GM19025 (cell line): ENCODE measurements around the gene SUGP1.

Experiments
- ATAC-seq: cut with Tn5 transposase; IDR thresholded peaks from one replicate; pipeline ENCODE4 v1.9.1; 2021; ENCODE audit warnings: mild to moderate bottlenecking, low read depth, moderate library complexity; ENCODE audit not compliant: unreplicated experiment

Gene SUGP1

DNA sequence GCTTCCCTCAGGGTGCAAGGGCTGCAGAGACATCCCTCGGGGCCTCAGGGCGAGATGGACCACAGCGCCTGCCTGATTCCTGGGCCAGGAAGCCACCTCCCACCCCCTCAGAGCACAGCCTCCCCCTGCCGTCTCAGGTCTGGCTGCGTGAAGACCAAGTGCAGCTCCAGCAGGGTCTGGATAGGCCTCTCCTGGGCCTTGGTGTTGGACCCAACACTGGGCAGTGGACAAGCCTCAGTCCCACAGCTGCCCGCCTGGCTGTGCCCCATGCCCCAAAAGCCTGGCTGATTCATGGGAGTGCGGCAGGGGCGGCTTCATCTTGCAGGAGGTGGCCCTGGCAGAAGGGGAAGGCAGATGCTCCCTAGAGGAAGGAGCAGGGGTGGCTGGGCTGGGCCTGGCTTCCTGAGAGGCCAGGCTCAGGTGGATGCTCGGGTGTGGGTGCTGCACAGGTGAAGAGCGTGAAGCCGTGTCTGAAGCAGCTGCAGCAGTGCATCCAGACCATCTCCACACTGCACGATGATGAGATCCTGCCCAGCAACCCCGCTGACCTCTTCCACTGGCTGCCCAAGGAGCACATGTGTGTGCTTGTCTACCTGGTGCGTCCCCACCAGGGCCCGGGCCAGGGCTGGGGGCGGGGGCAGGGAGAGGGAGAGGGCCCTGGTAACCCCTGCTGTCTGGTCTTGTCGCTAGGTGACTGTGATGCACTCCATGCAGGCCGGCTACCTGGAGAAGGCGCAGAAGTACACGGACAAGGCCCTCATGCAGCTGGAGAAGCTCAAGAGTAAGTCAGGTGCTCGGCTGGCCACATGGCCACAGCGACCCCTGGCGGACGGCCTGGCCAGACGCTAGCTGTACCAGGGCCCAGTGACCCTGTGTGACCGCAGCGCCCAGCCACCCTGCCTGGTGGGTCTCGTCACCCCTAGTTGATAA lies 22.0 kb upstream of the SUGP1 start:
- ATAC-seq, result no peak

DNA sequence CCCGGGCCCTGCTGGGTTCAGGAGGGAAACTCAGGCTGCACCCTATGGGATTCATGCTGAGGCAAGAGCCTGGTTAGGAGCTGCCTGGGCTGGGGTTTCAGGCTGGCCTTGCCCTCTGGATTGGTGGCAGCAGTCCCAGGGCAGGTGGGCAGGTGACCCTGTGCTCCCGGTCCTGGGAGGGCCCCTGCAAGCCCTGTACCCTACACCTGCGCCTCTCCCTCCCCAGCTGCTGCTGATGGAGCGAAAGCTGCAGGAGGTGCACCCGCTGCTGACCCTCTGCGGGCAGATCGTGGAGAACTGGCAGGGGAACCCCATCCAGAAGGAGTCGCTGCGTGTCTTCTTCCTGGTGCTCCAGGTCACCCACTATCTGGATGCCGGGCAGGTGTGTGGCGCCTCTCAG lies 20.7 kb upstream of the SUGP1 start:
- no peak for ATAC-seq

DNA sequence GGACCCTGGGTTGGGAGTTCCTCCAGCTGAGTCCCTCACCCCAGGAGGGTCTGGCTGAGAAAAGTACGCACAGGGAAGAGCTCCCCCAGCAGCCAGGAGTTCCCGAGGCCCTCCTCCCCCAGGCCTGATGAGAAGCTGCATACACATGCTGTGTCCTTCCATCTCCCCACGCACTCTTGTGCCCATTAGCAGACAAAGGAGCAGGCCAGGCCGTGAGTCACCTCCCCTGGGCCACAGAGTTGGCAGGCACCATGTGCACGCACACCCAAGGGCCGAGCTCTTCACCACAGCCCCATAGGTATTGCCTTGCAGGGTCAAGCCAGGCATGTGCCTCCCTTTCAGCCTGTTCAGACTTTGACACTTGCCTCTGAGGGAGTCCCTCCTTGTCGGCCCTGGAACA lies 17.8 kb upstream of the SUGP1 start:
- no peak for ATAC-seq

DNA sequence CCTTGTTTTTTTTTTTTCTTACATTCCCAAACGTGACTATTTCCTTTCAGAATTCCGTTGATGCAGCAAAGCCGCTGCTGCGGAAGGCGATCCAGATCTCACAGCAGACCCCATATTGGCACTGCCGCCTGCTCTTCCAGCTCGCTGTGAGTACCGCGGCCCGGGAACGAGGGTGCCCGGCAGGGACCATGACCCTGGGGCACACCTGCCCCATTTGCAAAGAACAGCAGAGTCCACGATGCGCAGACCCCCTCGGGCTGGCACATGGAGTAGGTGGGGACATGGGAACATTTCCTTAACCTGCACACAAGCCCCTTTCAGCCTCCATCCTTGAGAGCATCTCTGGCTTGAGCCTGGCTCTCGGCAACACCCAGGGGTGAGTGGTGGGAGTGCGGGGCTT lies 16.8 kb upstream of the SUGP1 start:
- no peak for ATAC-seq

DNA sequence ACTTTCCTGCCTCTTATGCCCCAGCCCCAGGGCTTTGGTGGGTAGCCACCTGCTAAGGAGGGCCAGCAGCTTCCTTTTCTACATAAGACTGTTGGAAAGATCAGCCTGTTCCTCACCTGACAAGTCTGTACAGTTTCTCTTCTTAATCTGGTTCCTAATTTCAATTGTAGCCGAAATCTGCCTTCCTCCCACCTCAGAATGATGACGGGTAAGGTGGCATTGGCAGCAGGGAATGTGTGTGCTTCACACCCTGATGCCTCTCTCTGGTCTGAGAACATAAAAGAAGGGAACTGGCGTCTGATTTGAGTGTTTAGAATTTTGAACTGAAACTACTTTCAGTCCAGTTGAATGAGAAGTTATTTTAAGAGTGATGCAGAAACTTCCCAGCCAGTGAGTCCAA lies 16.3 kb upstream of the SUGP1 start:
- ATAC-seq, result no peak

DNA sequence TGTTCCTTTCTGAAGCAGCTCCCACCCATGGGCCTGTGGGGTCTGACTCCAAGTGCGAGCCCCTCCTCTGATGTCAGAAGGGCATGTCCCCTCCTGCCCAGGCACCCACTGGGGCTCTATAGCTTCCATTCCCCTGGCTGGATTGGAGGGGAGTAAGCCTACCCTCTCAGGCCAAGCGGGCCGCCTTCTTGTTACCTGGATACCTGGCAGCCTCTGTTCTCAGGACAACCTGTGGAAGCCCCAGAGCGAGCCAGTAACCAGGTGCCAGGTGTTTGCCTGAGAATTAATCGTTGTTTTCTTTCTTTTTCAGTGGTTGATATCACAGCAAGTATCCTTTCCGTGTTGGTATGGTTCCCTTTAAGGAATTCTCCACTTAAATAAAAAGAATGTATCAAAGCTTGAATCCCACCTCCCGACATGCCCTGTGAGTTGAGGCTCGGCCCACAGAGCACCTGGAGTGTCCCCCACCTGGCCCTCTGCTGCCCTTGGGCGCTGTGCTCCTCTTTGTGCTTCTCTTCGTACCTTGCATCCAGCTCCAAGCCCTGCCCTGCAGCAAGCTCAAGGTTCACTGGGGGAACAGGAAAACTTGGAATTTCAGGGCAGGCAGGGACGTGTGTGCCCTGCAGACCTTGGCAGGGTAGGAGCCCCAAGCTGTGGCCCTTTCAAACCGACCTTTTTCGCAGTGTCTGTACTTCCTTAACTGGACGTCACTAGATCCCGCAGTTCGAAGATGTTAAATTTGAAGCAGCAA lies 15.3 kb upstream of the SUGP1 start:
- no peak for ATAC-seq

DNA sequence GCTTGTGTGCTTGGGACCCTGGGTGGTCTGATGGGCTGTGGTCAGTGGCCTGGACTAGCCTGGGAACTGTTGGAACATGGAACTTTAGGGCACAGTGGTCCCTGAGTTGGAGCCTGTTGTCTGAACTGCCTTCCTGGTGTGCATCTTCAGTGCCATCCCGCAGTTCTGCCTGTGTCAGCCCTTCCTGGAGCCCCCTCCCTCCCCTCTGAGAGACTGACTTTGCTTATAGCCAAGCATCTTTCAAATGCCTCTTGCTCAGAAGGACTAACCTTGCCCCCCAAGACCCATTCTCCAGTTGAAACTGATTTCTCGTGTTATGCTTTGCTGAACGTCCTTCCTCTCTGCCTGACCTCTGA lies 14.7 kb upstream of the SUGP1 start:
- ATAC-seq, result no peak

DNA sequence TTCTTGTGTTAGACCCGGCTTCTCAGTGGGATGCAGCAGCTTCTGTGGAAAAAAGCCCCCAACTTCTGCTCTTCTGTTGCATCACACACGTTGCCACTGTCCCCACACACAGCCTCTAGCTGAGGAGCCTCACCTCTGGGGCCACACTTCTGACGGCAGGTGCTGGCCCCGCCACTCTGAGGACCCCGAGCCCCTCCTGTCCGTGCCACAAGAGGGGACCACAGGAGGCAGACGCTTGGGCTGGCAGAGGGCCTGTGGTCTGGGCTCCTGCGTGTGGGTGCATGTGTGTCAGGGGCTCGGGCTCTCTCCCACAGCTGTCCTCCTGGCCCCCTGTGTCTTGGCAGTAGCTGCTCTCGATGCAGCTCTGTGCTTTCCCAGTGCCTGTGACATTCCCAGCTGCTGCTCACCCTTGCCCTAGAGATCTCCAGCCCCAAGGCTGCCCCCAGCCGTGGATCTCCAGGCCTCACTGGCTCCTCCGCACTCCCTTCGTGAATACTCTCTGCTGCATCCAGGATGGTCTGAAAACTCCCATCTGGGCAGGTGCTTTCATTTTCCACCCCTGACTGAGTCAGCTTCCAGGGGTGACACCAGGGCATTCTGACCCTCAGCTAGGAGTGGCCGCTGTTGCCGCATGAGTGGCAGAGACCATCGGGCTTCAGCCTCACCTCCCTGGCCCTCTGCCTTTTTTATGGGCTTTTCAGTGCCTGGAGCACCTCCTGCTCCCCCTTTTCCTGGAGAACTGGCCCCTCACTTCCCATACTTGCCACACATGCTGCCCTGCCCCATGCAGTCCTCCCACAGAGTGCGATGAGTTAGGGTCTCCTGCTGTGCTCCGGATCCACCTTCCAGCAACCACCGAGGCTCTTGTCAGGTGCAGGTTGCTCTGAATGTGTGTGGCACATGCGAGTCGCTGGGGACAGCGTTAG lies 14.0 kb upstream of the SUGP1 start:
- no peak for ATAC-seq

DNA sequence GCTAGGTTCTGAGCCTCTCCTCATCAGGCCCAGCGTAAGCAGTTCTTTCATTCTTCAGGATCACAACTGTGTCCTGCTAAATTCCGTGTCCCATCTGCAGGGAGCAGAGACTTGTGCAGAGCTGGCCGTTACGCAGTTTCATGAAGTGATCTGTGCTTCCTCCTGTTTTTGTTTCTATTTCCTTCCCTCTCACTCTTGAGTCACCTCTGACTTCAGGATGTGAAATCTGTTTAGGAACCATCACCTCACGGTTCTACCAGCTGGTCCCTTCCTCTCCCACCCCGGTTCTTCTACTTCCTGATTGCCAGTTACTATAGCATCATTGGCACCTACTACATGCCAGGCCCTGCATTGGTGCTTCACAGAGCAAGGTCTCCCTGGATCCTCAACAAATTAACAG lies 8.8 kb upstream of the SUGP1 start:
- ATAC-seq, result no peak

DNA sequence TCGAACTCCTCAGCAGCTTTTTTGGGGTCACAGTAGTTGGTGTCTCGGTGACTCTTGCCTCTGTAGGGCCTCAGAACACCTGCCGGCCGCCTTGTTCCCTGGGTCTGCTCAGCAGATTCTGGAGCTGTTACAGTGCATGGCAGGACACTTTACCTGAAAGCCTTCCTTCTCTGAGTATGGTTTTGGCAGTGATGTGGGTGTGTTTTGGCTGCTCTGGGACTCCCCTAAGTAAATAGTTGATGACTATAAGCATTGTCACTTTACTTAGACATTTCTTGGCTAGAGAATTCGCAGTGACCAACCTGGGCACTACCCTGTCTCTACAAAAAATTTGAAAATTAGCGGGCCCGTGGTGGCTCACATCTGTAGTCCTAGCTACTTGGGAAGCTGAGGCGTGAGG lies 7.4 kb upstream of the SUGP1 start:
- ATAC-seq, result no peak

DNA sequence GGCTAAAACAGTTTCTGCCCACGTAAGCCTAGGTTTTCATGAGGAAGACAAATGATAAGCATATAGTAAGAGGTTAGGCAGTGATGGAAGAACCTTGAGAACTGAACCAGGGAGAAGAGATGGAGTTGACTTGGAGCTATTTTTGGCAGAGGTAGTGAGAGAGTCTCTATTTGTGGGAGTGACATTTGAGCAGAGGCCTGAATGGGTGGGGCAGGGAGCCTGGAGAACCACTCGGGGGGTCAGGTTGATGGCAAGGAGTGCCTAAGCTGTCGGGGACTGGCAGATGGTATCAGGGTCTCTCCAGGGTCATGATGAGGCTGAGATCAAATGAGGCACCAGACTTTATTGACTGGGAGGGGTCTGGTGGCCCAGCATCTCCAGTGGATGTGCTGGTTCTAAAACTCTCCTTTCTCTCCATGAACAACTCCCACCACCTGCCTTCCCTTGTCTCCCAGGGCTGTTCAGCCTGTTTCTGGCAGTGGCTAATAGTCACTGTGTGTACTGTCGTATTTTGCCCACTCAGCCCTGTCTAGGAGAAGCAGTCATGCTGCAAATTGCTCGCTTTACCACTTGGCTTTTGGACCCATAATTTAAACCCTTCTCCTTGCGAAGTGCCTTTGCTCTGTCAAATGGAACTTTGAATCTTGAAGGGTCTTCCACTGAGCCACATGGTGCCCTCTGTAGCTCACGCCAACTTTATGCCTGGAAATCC lies 3.9 kb upstream of the SUGP1 start:
- ATAC-seq, result no peak

DNA sequence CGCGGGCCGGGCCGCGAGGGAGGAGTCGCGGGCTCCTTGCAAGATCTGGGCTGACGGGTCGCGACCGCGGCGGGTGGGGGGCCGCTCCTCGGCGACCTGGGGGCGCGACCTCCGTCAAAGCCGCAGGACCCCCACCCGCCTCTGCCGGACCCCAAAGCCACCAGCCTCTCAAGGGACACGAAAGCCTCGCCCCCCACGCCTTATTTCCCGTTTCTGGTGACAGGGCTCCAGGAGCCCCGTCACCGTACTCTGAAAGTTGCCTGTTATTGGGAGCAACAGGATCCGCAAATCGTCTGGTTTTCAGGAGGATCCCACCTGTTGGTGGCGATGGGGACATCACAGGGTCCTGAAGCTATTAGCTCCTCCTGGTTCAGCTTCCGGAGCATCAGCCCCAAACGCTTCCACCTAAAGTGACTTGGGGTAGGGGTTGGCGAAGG lies 850 bp upstream of the SUGP1 start:
- no peak for ATAC-seq

DNA sequence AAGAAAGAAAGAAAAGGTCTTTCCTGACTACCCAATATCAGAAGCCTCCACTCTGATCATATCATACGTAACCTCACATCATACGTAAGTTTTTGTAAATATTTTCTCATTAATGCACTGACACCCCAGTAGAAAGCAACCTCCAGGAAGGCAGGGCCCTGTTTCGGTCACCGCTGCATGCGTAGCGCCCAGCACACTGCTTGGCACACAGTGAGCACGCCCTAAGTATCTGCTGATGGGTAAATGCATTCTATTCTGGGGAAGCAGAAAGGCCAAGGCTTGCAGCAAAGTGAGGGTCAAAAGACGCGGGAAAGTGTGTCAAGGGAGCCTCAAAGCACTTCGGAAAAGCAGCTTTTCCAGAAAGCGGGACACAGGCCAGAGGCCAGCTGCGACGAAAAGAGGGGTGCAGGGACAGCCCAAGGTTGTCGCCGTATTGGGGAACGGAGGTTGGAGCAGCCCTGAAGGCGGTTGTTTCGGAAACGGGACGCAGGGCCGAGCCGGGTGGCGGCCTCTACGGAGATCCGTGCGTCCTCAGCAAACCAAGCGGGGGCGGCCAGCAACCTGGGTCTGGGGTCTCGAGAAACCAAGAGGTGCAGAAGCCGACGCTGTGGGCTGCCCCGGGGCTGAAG lies 463 bp downstream of the SUGP1 start:
- ATAC-seq, result peak; percentile 1

DNA sequence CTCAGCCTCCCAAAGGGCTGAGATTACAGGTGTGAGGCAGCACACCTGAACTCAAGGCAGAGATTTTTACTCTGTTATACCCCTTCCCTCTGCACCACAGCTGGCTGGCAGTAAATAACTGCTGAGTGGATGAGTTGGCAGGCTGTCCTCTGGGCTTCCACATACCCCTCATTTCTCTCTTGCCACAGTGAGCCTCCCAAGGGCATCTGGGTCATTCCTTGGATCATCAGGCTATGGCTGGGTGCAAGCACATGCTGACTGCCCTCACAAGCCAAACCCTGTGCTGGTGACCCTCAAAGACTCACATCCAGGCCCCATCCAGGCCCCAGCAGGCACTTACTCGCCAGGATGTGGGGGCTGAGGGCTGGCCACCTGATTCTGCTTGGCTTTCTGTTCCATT lies 4.2 kb downstream of the SUGP1 start:
- ATAC-seq, result no peak

DNA sequence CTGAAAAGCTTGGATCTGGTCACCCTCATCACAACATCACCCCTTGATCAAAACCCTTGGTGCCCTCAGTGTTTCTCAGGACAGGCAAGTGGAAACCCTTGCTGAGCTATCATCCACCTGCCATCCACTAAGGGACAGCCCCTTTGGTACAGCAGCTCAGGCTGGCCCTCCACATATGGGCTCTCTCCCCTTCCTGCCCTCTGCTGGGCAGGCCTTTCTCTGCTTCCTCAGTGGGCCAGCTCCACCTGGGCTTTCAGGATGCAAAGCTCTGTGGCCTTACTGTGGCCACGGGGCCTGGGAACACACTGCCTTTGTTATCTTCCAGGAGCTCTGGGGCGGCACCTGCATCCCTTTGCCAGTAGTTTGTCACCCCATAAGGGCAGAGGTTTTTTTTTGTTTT lies 4.9 kb downstream of the SUGP1 start:
- no peak for ATAC-seq

DNA sequence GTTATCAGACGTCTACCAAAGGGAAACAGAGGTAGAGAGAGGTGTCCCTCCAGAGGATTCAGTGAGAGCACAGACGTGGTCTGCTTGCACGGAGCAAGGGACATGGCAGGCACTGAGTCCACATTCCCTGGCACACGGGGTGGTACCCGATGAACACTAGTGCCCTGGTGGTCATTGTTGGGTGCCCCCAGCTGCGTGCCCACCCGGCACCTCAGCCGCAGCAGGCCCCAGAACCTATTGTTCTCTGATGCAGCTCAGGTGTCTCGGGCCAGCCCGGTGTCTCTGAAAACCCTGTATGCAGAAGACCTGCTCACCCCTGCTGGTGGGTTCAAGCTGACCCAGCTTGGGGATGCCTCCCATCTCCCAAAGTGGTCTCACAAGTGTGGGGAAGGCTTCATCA lies 11.9 kb downstream of the SUGP1 start:
- no peak for ATAC-seq

DNA sequence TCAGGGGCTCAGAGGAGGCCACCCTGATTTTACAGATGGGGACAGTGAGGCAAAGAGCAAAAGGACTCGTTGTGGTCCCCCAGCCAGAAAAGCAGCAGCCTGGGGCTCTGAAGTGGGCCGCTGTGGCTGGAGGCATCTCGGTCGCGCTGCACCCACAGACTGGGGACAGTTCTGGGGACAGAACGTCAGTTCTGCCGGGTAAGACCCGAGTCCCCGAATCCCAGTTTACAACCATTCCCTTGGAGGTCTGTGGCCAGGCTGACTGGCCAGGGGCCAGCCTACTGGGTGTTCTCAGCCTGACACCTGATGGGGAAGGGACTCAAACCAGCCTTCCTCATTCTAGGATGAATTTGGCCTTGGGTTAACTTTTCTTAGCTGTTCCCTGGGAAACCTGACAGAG lies 14.1 kb downstream of the SUGP1 start:
- ATAC-seq, result no peak

DNA sequence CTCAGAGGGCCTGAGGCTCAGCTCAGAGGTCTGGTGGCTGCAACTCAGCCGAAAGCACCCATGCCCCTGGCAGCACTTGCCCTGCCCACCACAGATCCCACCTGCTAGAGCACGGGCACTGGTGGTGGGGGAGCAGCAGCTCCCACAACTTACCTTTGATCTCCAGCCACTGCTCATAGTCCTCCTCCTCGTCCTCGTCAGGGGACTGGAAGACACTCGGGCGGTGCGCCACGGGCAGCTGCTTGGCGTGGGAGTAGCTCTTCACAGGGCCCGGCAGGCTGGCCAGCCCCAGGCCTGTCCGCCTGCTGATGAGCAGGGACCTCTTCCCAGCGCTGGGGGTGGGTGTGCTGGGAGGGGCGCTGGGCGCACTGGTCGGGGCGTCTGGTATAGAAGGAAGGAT lies 14.6 kb downstream of the SUGP1 start:
- no peak for ATAC-seq

DNA sequence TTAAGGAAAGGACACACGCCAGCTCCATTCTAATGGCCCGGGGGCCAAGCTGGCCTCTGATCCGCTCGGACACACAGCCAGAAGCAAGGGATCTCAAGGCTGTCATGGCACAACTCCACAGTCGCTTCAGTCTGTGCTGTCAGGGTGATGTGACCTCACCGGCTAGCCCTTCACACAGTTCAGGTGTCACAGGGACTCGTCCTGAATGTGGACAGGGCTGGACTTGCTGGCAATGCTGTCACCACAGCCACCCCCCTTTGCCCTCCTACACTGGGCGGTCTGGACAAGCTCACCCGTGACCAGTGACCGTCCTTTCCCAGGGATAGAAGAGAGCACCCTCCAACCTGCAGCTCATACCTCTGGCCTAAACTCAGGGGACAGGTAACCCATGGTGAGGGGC lies 15.2 kb downstream of the SUGP1 start:
- no peak for ATAC-seq
